GM21515 (cell line): ENCODE data around the gene M6PR.
"Not testable (repeated sequence)": the region's sequence is repeated elsewhere in the genome, so short reads cannot be mapped to it uniquely, and the experiment has no call there.

Source experiments
- ATAC-seq: cut with Tn5 transposase; IDR thresholded peaks from one replicate; pipeline ENCODE4 v1.9.1; 2021; ENCODE audit not compliant: unreplicated experiment

M6PR gene

GRCh38 chr12:8914033-8914715 is 35.3 kb downstream of the M6PR start, which contains the start of gene PHC1:
PHC1 (plus strand) TSS chr12:8914509; CDS start chr12:8917678, 3,169 bp downstream.
- peak; percentile 59 for ATAC-seq

DNA sequence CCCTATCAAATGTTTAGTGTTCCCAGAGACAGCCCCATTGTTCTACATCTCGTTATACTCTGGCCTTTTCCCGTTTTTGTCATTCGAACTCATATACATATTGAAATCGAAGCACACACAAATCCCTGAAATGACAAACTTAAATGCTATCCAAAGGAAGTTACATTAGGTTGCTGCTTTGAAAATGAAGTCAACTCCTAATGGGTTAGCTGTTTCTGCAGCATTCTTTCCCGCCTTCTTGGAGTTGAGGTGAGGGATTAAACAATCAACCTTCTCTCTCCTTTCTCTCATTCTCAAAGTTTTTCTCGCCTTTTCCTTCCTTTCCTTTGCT is 35.8 kb downstream of the M6PR start:
- no peak for ATAC-seq

- ATAC-seq = no peak
Observed at GRCh38 chr12:8912914-8913313, 36.5 kb downstream of the M6PR start.

DNA sequence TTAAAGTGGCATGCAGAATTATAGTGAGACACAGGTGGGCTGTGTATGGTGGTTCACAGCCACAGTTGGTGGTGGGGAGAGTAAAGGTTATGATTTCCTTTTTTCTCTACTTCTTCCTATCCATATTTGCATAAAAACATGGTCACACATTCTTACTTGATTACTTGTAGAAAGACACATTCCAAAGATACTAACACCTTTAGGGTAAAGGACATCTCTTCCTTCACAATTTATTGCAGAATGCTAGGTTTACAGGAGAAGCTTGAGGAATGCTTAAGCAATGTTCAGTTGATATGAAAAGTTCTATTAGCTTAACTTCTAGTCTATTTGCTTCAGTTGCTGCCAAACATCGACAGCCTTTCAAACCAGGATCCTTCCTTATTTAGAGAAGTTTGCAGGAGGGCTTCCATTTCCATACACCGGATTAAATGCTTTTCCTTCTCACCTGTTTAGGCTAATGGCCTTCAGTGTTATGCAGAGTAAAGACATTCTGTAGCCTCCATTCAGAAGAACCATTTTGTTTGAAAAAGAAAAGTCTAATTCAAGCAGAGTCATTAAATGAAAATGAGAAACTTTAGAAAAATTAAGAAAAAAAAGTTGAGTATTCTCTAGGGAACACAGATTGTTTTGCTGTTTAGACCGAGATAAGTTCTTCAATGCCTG is 37.7 kb downstream of the M6PR start:
- no peak for ATAC-seq

- no peak for ATAC-seq
Observed at GRCh38 chr12:8909752-8910151, 39.7 kb downstream of the M6PR start.

- no peak for ATAC-seq
Observed at GRCh38 chr12:8907513-8907912, 41.9 kb downstream of the M6PR start.

- no peak for ATAC-seq
Observed at GRCh38 chr12:8906266-8907180, 42.9 kb downstream of the M6PR start.

GRCh38 chr12:8905546-8905945 is 43.9 kb downstream of the M6PR start:
- no peak for ATAC-seq

DNA sequence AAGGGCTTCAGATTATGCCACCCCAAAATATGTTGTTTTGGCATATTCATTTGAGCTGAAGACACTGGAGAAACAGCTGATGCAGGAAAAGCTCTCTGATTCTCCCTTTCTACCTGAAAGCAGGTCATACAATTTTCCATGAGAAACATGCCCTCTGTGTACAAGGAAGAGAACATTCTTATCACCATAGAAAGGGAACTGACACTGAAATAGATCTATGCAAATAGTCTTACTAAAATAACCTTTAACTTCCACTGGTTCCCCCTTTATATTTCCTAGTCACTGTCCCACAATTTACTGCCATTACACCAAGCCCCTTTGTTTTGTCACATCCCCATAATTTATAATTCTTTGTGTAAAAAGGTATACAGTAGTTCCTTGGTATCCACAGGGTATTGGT is 44.8 kb downstream of the M6PR start:
- ATAC-seq = no peak

GRCh38 chr12:8903646-8904045 is 45.8 kb downstream of the M6PR start:
- no peak for ATAC-seq

- not testable (repeated sequence) for ATAC-seq
Observed at GRCh38 chr12:8902703-8903102, 46.7 kb downstream of the M6PR start.

DNA sequence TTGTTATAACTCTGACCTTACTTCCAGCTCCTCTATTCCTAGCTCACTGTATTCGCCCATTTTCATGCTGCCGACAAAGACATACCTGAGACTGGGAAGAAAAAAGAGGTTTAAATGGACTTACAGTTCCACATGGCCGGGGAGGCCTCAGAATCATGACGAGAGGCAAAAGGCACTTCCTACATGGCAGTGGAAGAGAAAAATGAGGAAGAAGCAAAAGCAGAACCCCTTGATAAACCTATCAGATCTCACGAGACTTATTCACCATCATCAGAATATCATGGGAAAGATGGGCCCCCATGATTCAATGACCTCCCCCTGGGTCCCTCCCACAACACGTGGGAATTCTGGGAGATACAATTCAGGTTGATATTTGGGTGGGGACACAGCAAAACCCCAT is 49.6 kb downstream of the M6PR start:
- ATAC-seq = no peak

DNA sequence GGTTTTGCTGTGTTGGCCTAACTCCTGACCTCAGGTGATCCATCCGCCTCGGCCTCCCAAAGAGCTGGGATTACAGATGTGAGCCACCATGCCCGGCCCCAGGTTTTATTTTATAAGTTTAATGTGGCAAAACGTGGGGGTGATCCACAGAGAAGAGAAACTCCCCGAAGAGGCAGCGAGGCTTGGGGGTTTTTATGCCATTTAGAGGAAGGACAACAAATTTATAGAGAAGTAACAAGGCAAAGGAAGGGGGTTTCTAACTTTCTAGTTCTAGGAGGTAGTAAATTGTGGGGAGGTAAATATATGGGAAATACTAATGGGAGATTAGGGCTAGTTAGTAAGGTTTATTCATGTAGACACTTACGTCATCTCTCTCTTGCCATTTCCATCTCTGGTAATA is 52.4 kb downstream of the M6PR start:
- no peak for ATAC-seq

DNA sequence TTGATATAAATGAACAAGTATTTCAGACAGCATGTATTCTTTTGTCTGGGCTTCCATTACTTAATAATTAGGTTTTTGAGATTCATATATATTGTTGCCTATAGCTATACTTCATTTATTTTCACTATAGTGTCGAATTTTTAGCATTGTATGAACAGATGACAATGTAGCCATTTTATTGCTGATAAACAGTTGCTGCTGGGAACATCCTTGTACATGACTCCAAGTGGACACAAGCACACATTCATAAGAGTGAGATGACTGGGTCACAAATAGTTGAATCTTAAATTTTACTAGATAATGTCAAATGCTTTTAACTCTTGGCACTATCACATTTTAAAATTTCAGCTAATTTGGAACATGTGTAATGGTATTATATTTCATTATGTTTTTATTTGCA is 54.5 kb downstream of the M6PR start:
- no peak for ATAC-seq

DNA sequence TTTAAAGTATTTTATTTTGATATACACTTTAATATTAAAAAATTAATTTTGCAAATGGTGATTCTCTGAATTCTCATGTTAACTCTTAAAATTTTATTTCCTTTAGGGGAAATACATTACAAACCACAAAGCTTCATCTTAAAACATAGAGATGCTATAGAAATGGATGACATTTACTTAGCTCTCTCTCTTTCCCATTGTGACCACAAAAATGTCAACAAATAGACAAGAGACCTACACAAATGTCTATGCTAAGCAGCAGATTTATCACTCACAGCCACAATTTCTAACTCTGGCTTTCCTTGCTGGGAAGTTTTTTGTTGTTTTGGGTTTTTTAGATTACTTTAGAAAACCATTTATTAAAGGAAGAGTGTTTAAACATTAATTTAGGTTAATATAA is 55.1 kb downstream of the M6PR start:
- ATAC-seq = no peak

DNA sequence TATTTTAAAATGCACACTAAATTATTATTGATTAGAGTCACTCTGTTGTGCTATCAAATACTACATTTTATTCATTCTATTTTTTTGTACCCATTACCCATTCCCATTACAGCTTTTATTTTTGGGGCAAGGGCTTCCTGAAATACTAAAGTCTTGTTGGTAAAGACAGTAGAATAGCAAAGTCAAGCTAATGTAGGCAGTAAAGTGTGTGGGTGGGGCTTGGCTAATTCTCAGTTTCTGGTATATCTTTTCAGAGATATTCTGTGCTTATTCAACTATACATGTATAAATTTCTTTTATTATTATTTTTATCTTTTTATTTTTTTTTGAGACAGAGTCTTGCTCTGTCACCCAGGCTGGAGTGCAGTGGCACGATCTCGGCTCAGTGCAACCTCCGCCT is 57.5 kb downstream of the M6PR start:
- no peak for ATAC-seq
